ENCODE measurements around the gene PARP14. TPM values are rescaled to one million over a fixed set of nuclear protein-coding genes. Genes with fewer than 3 reads are reported as not detected.

The PARP14 gene
- total RNA-seq, 1 experiment from 2014 or later, result 23.8 TPM

- Histone ChIP-seq H3K4me1 (peaks cover 9% of the 10 kb centered on the region), H3K36me3 (ENCODE audit: control insufficient read depth, insufficient read depth, low read length) (no peaks in the 10 kb centered on the region), H3K4me3 (ENCODE audit: low read depth, low read length) (no peak overlapping the region), H3K9me3 (no peaks in the 10 kb centered on the region), H3K27me3 (replicated peaks; ENCODE audit: control insufficient read depth, insufficient read depth, low read length) (no peaks in the 10 kb centered on the region)
- peaks cover 12% of the 10 kb centered on the region for H3K4me1 Mint-ChIP-seq (ENCODE audit: low read depth, unreplicated experiment)
- intact Hi-C loops (cut with micrococcal nuclease; ENCODE audit: unreplicated experiment), result no loop called here
- POLR2A ChIA-PET, result no interaction called here
- DNase-seq, result no peak
- no peaks in the 10 kb centered on the region for H3K9me3 Mint-ChIP-seq (ENCODE audit: unreplicated experiment)
- no peaks in the 10 kb centered on the region for H3K27me3 Mint-ChIP-seq (ENCODE audit: insufficient read depth, unreplicated experiment)
- BruUV-seq (replicated peaks), result no TSS peak
- TF ChIP-seq, protein P1, sequence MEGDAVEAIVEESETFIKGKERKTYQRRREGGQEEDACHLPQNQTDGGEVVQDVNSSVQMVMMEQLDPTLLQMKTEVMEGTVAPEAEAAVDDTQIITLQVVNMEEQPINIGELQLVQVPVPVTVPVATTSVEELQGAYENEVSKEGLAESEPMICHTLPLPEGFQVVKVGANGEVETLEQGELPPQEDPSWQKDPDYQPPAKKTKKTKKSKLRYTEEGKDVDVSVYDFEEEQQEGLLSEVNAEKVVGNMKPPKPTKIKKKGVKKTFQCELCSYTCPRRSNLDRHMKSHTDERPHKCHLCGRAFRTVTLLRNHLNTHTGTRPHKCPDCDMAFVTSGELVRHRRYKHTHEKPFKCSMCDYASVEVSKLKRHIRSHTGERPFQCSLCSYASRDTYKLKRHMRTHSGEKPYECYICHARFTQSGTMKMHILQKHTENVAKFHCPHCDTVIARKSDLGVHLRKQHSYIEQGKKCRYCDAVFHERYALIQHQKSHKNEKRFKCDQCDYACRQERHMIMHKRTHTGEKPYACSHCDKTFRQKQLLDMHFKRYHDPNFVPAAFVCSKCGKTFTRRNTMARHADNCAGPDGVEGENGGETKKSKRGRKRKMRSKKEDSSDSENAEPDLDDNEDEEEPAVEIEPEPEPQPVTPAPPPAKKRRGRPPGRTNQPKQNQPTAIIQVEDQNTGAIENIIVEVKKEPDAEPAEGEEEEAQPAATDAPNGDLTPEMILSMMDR (IDR thresholded peaks at IDR 0.05; ENCODE audit: insufficient read depth in 1 of 2, low read depth in 1 of 2, low read length in 1 of 2, severe bottlenecking in 1 of 2, unreplicated experiment in 1 of 2), result no peak
- no peaks in the 10 kb centered on the region for H3K36me3 Mint-ChIP-seq (ENCODE audit: insufficient read depth, unreplicated experiment)
- CTCF ChIA-PET, result no interaction called here
- peak overlapping the region; percentile 51 for H3K27ac Mint-ChIP-seq (ENCODE audit: unreplicated experiment)
- no peak overlapping the region for H3K4me3 Mint-ChIP-seq (ENCODE audit: unreplicated experiment)
Measured at GRCh38 chr3:122767540-122768372, 87.1 kb downstream of the PARP14 start.

DNA sequence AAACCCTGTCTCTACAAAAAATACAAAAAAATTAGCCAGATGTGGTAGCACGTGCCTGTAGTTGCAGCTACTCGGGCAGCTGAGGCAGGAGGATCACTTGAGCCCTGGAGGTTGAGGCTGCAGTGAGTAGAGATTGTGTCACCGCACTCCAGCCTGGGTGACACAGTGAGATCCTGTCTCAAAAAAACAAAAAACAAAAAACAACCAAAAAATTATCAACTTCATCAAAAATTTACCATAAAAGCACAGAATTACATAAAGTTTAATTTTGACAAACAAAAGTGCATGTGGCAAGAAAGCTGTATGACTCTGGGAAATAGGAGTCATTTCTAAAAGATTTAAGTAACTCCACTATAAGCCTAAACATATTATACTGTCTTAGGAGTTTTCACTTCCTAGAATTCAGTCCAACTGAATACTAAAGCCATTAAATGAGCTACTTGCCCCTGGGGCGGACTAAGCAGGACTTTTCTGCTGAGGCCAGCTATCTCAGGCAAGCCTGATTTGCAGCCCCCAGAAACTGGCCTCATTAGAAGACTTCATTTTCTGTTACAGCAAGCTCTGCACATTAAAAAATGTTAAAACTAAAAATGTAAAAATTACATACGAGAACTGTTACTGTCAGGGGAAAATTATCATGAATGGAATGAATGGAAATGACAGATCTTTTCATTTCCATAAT is 90.0 kb downstream of the PARP14 start:
- Mint-ChIP-seq H3K27ac (ENCODE audit: unreplicated experiment) (no peak overlapping the region), H3K4me3 (ENCODE audit: unreplicated experiment) (no peak overlapping the region), H3K27me3 (ENCODE audit: insufficient read depth, unreplicated experiment) (no peaks in the 10 kb centered on the region), H3K36me3 (ENCODE audit: insufficient read depth, unreplicated experiment) (no peaks in the 10 kb centered on the region), H3K4me1 (ENCODE audit: low read depth, unreplicated experiment) (peaks cover 13% of the 10 kb centered on the region), H3K9me3 (ENCODE audit: unreplicated experiment) (no peaks in the 10 kb centered on the region)
- TF ChIP-seq, protein P1 (IDR thresholded peaks at IDR 0.05; ENCODE audit: insufficient read depth in 1 of 2, low read depth in 1 of 2, low read length in 1 of 2, severe bottlenecking in 1 of 2, unreplicated experiment in 1 of 2), result no peak
- ChIA-PET POLR2A (no interaction called here), CTCF (no interaction called here)
- DNase-seq, result no peak
- no peak overlapping the region for H3K4me3 ChIP-seq (ENCODE audit: low read depth, low read length)
- H3K9me3 ChIP-seq, result no peaks in the 10 kb centered on the region
- BruUV-seq (replicated peaks), result no TSS peak
- no peaks in the 10 kb centered on the region for H3K36me3 ChIP-seq (ENCODE audit: control insufficient read depth, insufficient read depth, low read length)
- H3K4me1 ChIP-seq, result peaks cover 12% of the 10 kb centered on the region
- intact Hi-C loops (cut with micrococcal nuclease; ENCODE audit: unreplicated experiment), result no loop called here
- H3K27me3 ChIP-seq (replicated peaks; ENCODE audit: control insufficient read depth, insufficient read depth, low read length), result no peaks in the 10 kb centered on the region

GRCh38 chr3:122772827-122773226 is 92.2 kb downstream of the PARP14 start:
- no peak overlapping the region for H3K4me3 ChIP-seq (ENCODE audit: low read depth, low read length)
- POLR2A ChIA-PET, result no interaction called here
- DNase-seq, result no peak
- no peaks in the 10 kb centered on the region for H3K36me3 Mint-ChIP-seq (ENCODE audit: insufficient read depth, unreplicated experiment)
- H3K4me3 Mint-ChIP-seq (ENCODE audit: unreplicated experiment), result no peak overlapping the region
- TF ChIP-seq, protein P1 (IDR thresholded peaks at IDR 0.05; ENCODE audit: insufficient read depth in 1 of 2, low read depth in 1 of 2, low read length in 1 of 2, severe bottlenecking in 1 of 2, unreplicated experiment in 1 of 2), result no peak
- no peaks in the 10 kb centered on the region for H3K9me3 ChIP-seq
- no peak overlapping the region for H3K27ac Mint-ChIP-seq (ENCODE audit: unreplicated experiment)
- no peaks in the 10 kb centered on the region for H3K36me3 ChIP-seq (ENCODE audit: control insufficient read depth, insufficient read depth, low read length)
- no peaks in the 10 kb centered on the region for H3K27me3 ChIP-seq (replicated peaks; ENCODE audit: control insufficient read depth, insufficient read depth, low read length)
- H3K4me1 ChIP-seq, result peaks cover 10% of the 10 kb centered on the region
- CTCF ChIA-PET, result no interaction called here
- no TSS peak for BruUV-seq (replicated peaks)
- peaks cover 15% of the 10 kb centered on the region for H3K4me1 Mint-ChIP-seq (ENCODE audit: low read depth, unreplicated experiment)
- H3K27me3 Mint-ChIP-seq (ENCODE audit: insufficient read depth, unreplicated experiment), result no peaks in the 10 kb centered on the region
- H3K9me3 Mint-ChIP-seq (ENCODE audit: unreplicated experiment), result no peaks in the 10 kb centered on the region
- intact Hi-C loops (cut with micrococcal nuclease; ENCODE audit: unreplicated experiment), result no loop called here

Measured in Caco-2 (cell line).